K562 (cell line): ENCODE data around the gene TMF1. TPM values are rescaled to one million over a fixed set of nuclear protein-coding genes. Genes with fewer than 3 reads are reported as not detected.

Experiments used
- ATAC-seq: fragments of 200-7000 bp; cut with Tn5 transposase; 3 replicates; pipeline ENCODE4 v1.9.1; 2020; ENCODE audit warnings: moderate library complexity
- BruUV-seq: library from RNA; stranded (reverse); fragments of 400-500 nt; replicated peaks from 2 replicates; lab custom pipeline; 2021; lab: Mats Ljungman, UMichigan
- CTCF ChIA-PET: fragments of 300-600 bp; formaldehyde crosslinking; extraction: SDS; loops from one replicate; lab custom pipeline; 2021; ENCODE audit warnings: low intra/inter-chr PET ratio; lab: Yijun Ruan, JAX
- POLR2A ChIA-PET: fragments of 300-600, 350-650 bp; sonication (Branson Sonifier 250); formaldehyde crosslinking; extraction: SDS; loops from one replicate; lab custom pipeline; 2021; ENCODE audit warnings: antibody characterized with exemption, inconsistent platforms; lab: Yijun Ruan, JAX
- DNase-seq, 4 experiments: peaks; one replicate each; pipeline versions ENCODE4 v3.0.0 to v3.0.0-alpha.2; 2011 to 2018; ENCODE audit warnings: low spot score in 3 of 4, mixed read lengths in 3 of 4; ENCODE audit errors: extremely low read depth in 1 of 4
- FAIRE-seq: peaks from 2 replicates; lab custom pipeline; 2011; peaks lifted over from hg19 to GRCh38; lab: Jason Lieb, UNC
- H2AFZ ChIP-seq: 2 replicates; pipeline ENCODE4 v1.6.0; 2011; ENCODE audit warnings: low read depth, low read length, control low read depth, inconsistent platforms
- H3K27ac ChIP-seq: fragments of 200-600 bp; 3 replicates; pipeline ENCODE4 v1.8.0; 2011; ENCODE audit warnings: low read depth, mild to moderate bottlenecking, control low read depth, inconsistent platforms, low read length, moderate library complexity, mixed read lengths; ENCODE audit errors: extremely low read depth
- H3K27me3 ChIP-seq, 2 experiments: fragments of 300-600 bp in 1 of 2; 2 replicates in 1 of 2; 3 replicates in 1 of 2; pipeline versions ENCODE4 v1.6.0 to v1.8.0; 2011; ENCODE audit warnings: inconsistent platforms in 2 of 2, low read length in 2 of 2, mild to moderate bottlenecking in 1 of 2, mixed read lengths in 1 of 2, moderate library complexity in 1 of 2; ENCODE audit not compliant: control insufficient read depth in 2 of 2, insufficient read depth in 2 of 2
- H3K36me3 ChIP-seq: fragments of 300-600 bp; 3 replicates; pipeline ENCODE4 v1.8.0; 2011; ENCODE audit warnings: mild to moderate bottlenecking, low read length, inconsistent platforms; ENCODE audit not compliant: control insufficient read depth, insufficient read depth
- H3K4me1 ChIP-seq, 2 experiments: fragments of 200-600 bp in 1 of 2; replicated peaks in 1 of 2; 2 replicates in 1 of 2; 3 replicates in 1 of 2; pipeline versions ENCODE4 v1.5.1 to v1.8.0; 2011; ENCODE audit warnings: inconsistent platforms in 2 of 2, low read length in 2 of 2, mild to moderate bottlenecking in 1 of 2, mixed read lengths in 1 of 2, moderate library complexity in 1 of 2; ENCODE audit not compliant: control insufficient read depth in 2 of 2, insufficient read depth in 2 of 2
- H3K4me2 ChIP-seq: 2 replicates; pipeline ENCODE4 v1.6.1; 2011; ENCODE audit warnings: low read length, control low read depth, inconsistent platforms, mixed read lengths; ENCODE audit not compliant: insufficient read depth
- H3K4me3 ChIP-seq: fragments of 200-600 bp; sonication (generic), shearing (Covaris generic); 2 replicates; pipeline ENCODE4 v1.5.1; 2016; ENCODE audit warnings: control low read depth, inconsistent platforms
- H3K79me2 ChIP-seq: fragments of 200-600 bp; 3 replicates; pipeline ENCODE4 v1.8.0; 2011; ENCODE audit warnings: low read length, inconsistent platforms; ENCODE audit not compliant: control insufficient read depth, insufficient read depth
- H3K9ac ChIP-seq, 2 experiments: 2 replicates each; pipeline versions ENCODE4 v1.6.0 to v1.6.1; 2011; ENCODE audit warnings: low read depth in 2 of 2, low read length in 2 of 2, control low read depth in 1 of 2, inconsistent platforms in 1 of 2, mild to moderate bottlenecking in 1 of 2, mixed read lengths in 1 of 2; ENCODE audit not compliant: insufficient read depth in 1 of 2
- H3K9me1 ChIP-seq: one replicate; pipeline ENCODE4 v1.6.0; 2011; ENCODE audit warnings: inconsistent platforms, mild to moderate bottlenecking, low read length, moderate library complexity; ENCODE audit not compliant: control insufficient read depth, insufficient read depth
- H3K9me3 ChIP-seq: replicated peaks from 2 replicates; pipeline ENCODE4 v1.5.1; 2011; ENCODE audit warnings: low read depth, low read length, inconsistent platforms; ENCODE audit not compliant: control insufficient read depth, insufficient read depth
- H4K20me1 ChIP-seq: replicated peaks from 2 replicates; pipeline ENCODE4 v1.6.1; 2011; ENCODE audit warnings: low read length, inconsistent platforms, mixed read lengths; ENCODE audit not compliant: control insufficient read depth, insufficient read depth
- ARHGAP35 ChIP-seq: fragments of 450-650 bp; IDR thresholded peaks from 2 replicates; pipeline ENCODE4 v1.6.1; 2018; ENCODE audit not compliant: partially characterized antibody
- CTBP1 ChIP-seq: fragments of 450-650 bp; IDR thresholded peaks from 2 replicates; pipeline ENCODE4 v1.6.1; 2016; ENCODE audit warnings: borderline replicate concordance
- DIDO1 ChIP-seq: fragments of 450-650 bp; IDR thresholded peaks from 2 replicates; pipeline ENCODE4 v1.6.1; 2016; ENCODE audit warnings: low read depth, missing biosample characterization, missing genetic modification characterization
- GATA2 ChIP-seq: sonication (generic); formaldehyde crosslinking; IDR thresholded peaks from 2 replicates; pipeline ENCODE4 v1.4.0; 2020; ENCODE audit warnings: mild to moderate bottlenecking, missing genetic modification reagents
- JUNB ChIP-seq: fragments of 450-650 bp; formaldehyde crosslinking; conservative IDR thresholded peaks from 2 replicates; pipeline ENCODE4 v1.4.0; 2020; ENCODE audit warnings: mild to moderate bottlenecking
- KAT2B ChIP-seq: IDR thresholded peaks from one replicate; pipeline ENCODE4 v1.6.1; 2012; ENCODE audit warnings: low read depth, mild to moderate bottlenecking, control low read depth, inconsistent platforms, low read length, moderate library complexity
- KDM2B ChIP-seq: fragments of 250-450 bp; sonication (Bioruptor Pico); IDR thresholded peaks from 2 replicates; pipeline ENCODE4 v1.8.0; 2021; ENCODE audit warnings: mild to moderate bottlenecking, moderate library complexity
- MYBL2 ChIP-seq, 2 experiments: fragments of 450-650 bp in 1 of 2; sonication (generic) in 1 of 2; formaldehyde crosslinking in 1 of 2; IDR thresholded peaks; 2 replicates each; pipeline versions ENCODE4 v1.6.1 to v1.8.1; 2017 to 2022; ENCODE audit warnings: borderline replicate concordance in 1 of 2, inconsistent platforms in 1 of 2, low read depth in 1 of 2, mild to moderate bottlenecking in 1 of 2, missing genetic modification reagents in 1 of 2, moderate library complexity in 1 of 2
- PRPF4 ChIP-seq: fragments of 200-400 bp; formaldehyde crosslinking; IDR thresholded peaks from one replicate; pipeline ENCODE4 v1.6.1; 2017; ENCODE audit warnings: low read length, low read depth, mild to moderate bottlenecking; ENCODE audit not compliant: insufficient read depth, poor library complexity, severe bottlenecking
- SAP30 ChIP-seq: fragments of 200-600 bp; sonication (generic); IDR thresholded peaks from 2 replicates; pipeline ENCODE4 v1.6.1; 2012; ENCODE audit warnings: borderline replicate concordance, low read depth, mild to moderate bottlenecking, moderate library complexity, low read length, control low read depth, inconsistent platforms; ENCODE audit not compliant: insufficient read depth, poor library complexity, severe bottlenecking
- SMAD2 ChIP-seq: fragments of 150-350 bp; IDR thresholded peaks from 2 replicates; pipeline ENCODE4 v1.6.1; 2014; ENCODE audit warnings: low read depth, mild to moderate bottlenecking, low read length
- TRIM24 ChIP-seq, 2 experiments: fragments of 450-650 bp; IDR thresholded peaks; 2 replicates each; pipeline ENCODE4 v1.6.1; 2016
- ZNF384 ChIP-seq: IDR thresholded peaks from 2 replicates; pipeline ENCODE4 v1.6.1; 2012; ENCODE audit warnings: low read depth, low read length, improper control_type of control experiment
- ZNF644 ChIP-seq: fragments of 200-800 bp; sonication (Bioruptor generic); IDR thresholded peaks from 2 replicates; pipeline ENCODE4 v1.6.1; 2016; ENCODE audit warnings: low read depth, missing genetic modification characterization, missing compliant biosample characterization
- ZNF75A ChIP-seq: fragments of 450-650 bp; formaldehyde crosslinking; IDR thresholded peaks from 2 replicates; pipeline ENCODE4 v1.4.0; 2020; ENCODE audit warnings: mild to moderate bottlenecking
- ZNF77 ChIP-seq: fragments of 250-450 bp; sonication (Bioruptor Pico); IDR thresholded peaks from 2 replicates; pipeline ENCODE4 v1.5.0; 2020
- WGBS: fragments of 100-300 bp; shearing (Covaris generic); methylation state at CpG from one replicate; pipeline ENCODE4 v1.1.6; 2016; ENCODE audit warnings: low coverage, mixed read lengths; ENCODE audit not compliant: insufficient coverage; ENCODE audit errors: missing lambda C conversion rate; 5-methylcytosine and 5-hydroxymethylcytosine counted together
- in situ Hi-C: fragments of 300-500 bp; cut with MboI; formaldehyde crosslinking; loops from 4 replicates; pipeline ENCODE4 v1.15.0; 2018; ENCODE audit warnings: inconsistent platforms, mixed read lengths
- intact Hi-C: fragments of 100-400 bp; cut with micrococcal nuclease; formaldehyde crosslinking; loops from 2 replicates; pipeline ENCODE4 v1.14.2; 2022
- polyA plus RNA-seq, 8 experiments: library from polyadenylated mRNA; depleted of rRNA in 4 of 8; stranded (reverse) in 5 of 8; unstranded in 3 of 8; fragments of >200 nt; fragmentation: Nextera tagmentation in 2 of 8; fragmentation: Illumina TruSeq in 1 of 8; extraction: Ambion mirVana in 2 of 8; extraction: Trizol in 1 of 8; gene quantifications; 2 replicates each; pipeline versions ENCODE4 v1.2.1 to v1.2.3, GENCODE V29; 2011 to 2014; ENCODE audit warnings: inconsistent platforms in 1 of 8, missing spikeins in 1 of 8
- total RNA-seq, 7 experiments: library from RNA; depleted of rRNA in 6 of 7; stranded (reverse); fragments of >200 nt in 6 of 7; fragmentation: Illumina TruSeq in 2 of 7; extraction: Trizol in 2 of 7; gene quantifications; 2 replicates each; pipeline versions ENCODE4 v1.2.1 to v1.2.3, GENCODE V29; 2011 to 2021; ENCODE audit warnings: low replicate concordance in 1 of 7
- TF ChIP-seq, protein P1 (sequence below): sonication (generic); formaldehyde crosslinking; IDR thresholded peaks from 2 replicates; pipeline ENCODE4 v1.8.1; 2023; ENCODE audit warnings: mild to moderate bottlenecking, missing genetic modification reagents
- TF ChIP-seq, protein P2 (sequence below): sonication (generic); formaldehyde crosslinking; IDR thresholded peaks from 2 replicates; pipeline ENCODE4 v1.8.0; 2022; ENCODE audit warnings: mild to moderate bottlenecking, missing genetic modification reagents

Gene TMF1
- total and polyA plus RNA-seq, 9 of the 15 experiments (the other 6 are each of a cell fraction or from before 2014, with no cell fraction given), result 3.1 to 13.9 (median 10.3) TPM

DNA sequence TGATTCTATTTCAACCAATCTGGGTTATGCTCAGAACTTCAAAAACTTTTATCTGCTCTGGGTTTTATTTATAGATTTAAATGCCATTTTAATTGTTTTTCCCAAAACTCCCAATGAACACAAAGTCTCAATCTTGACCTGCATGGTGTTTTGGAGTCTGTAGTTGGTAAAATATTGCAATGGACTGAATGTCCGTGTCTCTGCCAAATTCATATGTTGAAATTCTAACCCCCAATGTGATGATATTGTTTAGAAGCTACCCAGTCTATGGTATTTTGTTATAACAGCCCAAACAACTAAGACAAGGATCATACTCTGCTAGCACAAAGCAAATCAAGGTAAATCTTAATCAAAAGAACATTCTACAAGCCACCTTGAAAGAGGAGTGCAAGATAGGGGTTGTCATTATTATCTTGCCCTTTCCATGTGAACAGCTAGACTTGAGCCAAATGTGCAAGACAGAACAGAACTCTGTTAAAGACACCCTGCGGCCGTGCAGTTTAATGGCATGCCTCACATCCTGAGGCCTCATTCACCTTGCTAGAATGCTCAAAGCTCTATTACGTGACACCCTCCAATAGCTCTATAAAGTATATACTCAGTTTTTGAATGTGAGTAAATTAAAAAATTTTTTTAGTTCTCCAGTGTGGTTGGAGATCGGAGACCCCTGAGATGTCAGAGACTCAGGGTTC is 46.2 kb downstream of the TMF1 start (continued):
- TF ChIP-seq ZNF75A, result no peak
- TF ChIP-seq DIDO1, result no peak
- no peak for TF ChIP-seq GATA2

DNA sequence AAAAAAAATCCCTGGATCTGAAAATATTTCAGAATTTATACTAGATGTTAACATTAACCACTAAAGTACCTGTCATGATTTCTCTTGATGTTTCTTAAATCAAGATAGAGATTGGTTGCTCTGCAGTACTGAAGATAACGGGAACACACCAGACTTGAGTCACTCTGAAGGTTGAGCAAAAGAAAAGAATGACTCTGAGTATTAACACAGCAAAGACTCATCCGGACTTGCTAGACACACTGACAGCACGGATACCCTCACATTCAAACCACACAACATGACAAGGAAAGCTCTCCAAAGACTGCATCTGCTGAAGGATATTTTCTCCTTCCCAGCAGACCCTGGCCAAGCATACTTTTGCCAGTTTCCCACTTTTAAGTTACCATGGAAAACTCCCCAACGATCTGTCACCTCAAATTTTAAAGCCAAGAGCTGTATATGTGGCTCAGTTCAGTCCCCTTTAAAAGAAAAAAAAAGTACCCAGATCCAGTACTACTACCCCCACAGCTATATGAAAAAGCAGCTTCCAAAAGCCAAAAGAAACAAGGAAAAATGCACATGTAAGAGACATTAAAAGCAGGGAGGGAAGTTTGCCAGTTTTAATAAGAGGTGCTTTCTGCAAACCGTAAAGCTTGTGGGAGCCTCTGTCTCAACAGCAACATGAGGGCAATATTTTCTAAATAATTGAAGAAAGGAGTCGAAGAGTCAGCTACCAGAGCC is 46.9 kb downstream of the TMF1 start:
- no peak overlapping the region for H3K4me3 ChIP-seq
- no peaks in the 10 kb centered on the region for H3K4me1 ChIP-seq
- no peaks in the 10 kb centered on the region for H3K27me3 ChIP-seq
- DNase-seq, result no peak
- H3K4me2 ChIP-seq, result no peak overlapping the region
- BruUV-seq, result no TSS peak
- no peaks in the 10 kb centered on the region for H3K9me1 ChIP-seq
- H3K36me3 ChIP-seq, result peaks cover 64% of the 10 kb centered on the region; the same call in 2 of the 3 replicates
- ChIA-PET CTCF (no interaction called here), POLR2A (interaction anchor here (1.5 to 2.4 kb wide), 2 partner anchors 9 to 44 kb away, joined by 3 to 6 read pairs; no protein-coding TSS in a partner anchor)
- no peak for FAIRE-seq
- no peaks in the 10 kb centered on the region for H3K9me3 ChIP-seq
- no peak for ATAC-seq
- no peaks in the 10 kb centered on the region for H4K20me1 ChIP-seq
- no peak overlapping the region for H3K27ac ChIP-seq
- no peaks in the 10 kb centered on the region for H3K79me2 ChIP-seq
- WGBS, result 70% methylated on average over 6 of the region's 6 CpGs
- in situ Hi-C loops, result no loop called here
- intact Hi-C loops, result no loop called here
- no peak overlapping the region for H2AFZ ChIP-seq
- no peak overlapping the region for H3K9ac ChIP-seq
- TF ChIP-seq KAT2B (no peak), ARHGAP35 (no peak), ZNF644 (tag) (no peak), CTBP1 (no peak), JUNB (CRISPR knock-in tag) (no peak), PRPF4 (no peak), SAP30 (no peak), ZNF384 (no peak), SMAD2 (no peak), TRIM24 (IDR thresholded peaks at IDR 0.05) (no peak), MYBL2 (IDR thresholded peaks at IDR 0.05; ENCODE audit: low read depth) (no peak), MYBL2 (CRISPR knock-in tag; IDR thresholded peaks at IDR 0.05; ENCODE audit: borderline replicate concordance) (no peak), KDM2B (no peak), ZNF77 (no peak)
- TF ChIP-seq, protein P1, sequence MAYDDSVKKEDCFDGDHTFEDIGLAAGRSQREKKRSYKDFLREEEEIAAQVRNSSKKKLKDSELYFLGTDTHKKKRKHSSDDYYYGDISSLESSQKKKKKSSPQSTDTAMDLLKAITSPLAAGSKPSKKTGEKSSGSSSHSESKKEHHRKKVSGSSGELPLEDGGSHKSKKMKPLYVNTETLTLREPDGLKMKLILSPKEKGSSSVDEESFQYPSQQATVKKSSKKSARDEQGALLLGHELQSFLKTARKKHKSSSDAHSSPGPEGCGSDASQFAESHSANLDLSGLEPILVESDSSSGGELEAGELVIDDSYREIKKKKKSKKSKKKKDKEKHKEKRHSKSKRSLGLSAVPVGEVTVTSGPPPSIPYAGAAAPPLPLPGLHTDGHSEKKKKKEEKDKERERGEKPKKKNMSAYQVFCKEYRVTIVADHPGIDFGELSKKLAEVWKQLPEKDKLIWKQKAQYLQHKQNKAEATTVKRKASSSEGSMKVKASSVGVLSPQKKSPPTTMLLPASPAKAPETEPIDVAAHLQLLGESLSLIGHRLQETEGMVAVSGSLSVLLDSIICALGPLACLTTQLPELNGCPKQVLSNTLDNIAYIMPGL (CRISPR knock-in tag), result no peak
- TF ChIP-seq, protein P2, sequence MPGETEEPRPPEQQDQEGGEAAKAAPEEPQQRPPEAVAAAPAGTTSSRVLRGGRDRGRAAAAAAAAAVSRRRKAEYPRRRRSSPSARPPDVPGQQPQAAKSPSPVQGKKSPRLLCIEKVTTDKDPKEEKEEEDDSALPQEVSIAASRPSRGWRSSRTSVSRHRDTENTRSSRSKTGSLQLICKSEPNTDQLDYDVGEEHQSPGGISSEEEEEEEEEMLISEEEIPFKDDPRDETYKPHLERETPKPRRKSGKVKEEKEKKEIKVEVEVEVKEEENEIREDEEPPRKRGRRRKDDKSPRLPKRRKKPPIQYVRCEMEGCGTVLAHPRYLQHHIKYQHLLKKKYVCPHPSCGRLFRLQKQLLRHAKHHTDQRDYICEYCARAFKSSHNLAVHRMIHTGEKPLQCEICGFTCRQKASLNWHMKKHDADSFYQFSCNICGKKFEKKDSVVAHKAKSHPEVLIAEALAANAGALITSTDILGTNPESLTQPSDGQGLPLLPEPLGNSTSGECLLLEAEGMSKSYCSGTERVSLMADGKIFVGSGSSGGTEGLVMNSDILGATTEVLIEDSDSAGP (CRISPR knock-in tag), result no peak
